Measurements from ENCODE around the gene AP4S1.

The AP4S1 gene

GRCh38 chr14:31021576-31021949 is 3.9 kb upstream of the AP4S1 start:
- TF ChIP-seq CTCF (conservative IDR thresholded peaks at IDR 0.05; ENCODE audit: low read length): no peak
- no peak for DNase-seq (ENCODE audit: low read depth)
- no peak overlapping the region for H3K4me3 ChIP-seq (ENCODE audit: low read length)

- TF ChIP-seq CTCF (conservative IDR thresholded peaks at IDR 0.05; ENCODE audit: low read length): no peak
- H3K4me3 ChIP-seq (ENCODE audit: low read length): no peak overlapping the region
- DNase-seq (ENCODE audit: low read depth): no peak
Observed at GRCh38 chr14:31022386-31022785, 3.1 kb upstream of the AP4S1 start.

DNA sequence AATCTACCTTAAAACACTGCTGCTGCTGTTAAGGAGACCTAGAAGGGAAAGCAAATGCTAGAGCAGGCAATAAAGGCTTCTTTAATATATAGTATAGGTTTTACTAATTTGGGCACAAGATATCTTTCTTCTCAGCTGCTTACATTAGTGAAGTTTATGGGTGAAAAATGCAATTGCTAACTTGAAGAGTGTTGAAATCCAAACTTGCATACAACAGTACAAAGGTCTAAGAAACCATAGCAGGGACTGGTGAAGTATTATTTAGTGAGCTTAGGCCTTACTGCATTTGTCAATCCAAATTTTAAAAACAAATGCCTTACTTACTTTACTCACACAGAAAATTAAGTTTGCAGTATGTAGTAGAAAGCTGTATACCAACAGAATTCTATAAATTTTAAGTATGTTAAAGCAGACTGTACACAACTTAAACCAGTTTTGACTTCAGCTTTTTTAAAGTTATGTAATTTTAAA is 1.4 kb upstream of the AP4S1 start:
- TF ChIP-seq CTCF (conservative IDR thresholded peaks at IDR 0.05; ENCODE audit: low read length): no peak
- DNase-seq (ENCODE audit: low read depth): no peak
- peak overlapping the region; percentile 86 for H3K4me3 ChIP-seq (ENCODE audit: low read length)

DNA sequence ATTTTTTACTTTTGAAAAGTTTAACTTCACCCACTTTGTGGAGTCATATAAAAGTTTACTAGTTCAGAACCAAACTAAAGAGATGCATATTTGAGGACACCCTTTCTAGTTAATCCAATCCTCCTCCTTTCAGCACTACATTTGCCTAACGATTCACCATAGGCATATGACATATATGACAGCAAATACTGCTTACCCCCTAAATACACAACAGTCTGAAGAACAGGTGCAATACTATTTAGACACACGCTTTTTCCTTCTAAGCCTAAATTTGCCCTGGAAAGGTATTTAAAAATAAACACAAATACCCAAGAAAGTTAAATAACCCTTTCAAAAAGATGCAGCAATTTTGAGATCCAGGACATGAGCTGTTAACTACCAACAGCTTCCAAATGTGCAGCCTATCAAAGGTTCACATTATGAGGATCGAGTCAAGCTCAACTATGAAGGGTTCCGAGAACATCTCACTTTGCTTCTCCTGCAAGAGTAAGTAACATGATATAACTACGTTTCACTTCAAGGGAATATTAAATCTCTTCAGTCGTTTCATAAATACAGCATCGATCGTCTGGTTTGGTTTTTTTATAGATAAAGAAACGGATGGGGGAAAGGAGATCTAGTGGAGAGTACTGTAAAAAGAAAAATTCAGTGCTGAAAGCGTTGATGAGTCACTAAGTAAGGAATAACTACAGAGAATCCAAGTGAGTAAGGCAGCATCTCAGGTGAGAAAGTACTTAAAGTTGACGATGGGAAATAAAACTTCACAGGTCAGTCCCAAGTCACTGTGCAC is 677 bp upstream of the AP4S1 start:
- no peak for TF ChIP-seq CTCF (conservative IDR thresholded peaks at IDR 0.05; ENCODE audit: low read length)
- peak overlapping the region; percentile 86 for H3K4me3 ChIP-seq (ENCODE audit: low read length)
- DNase-seq (ENCODE audit: low read depth): no peak

DNA sequence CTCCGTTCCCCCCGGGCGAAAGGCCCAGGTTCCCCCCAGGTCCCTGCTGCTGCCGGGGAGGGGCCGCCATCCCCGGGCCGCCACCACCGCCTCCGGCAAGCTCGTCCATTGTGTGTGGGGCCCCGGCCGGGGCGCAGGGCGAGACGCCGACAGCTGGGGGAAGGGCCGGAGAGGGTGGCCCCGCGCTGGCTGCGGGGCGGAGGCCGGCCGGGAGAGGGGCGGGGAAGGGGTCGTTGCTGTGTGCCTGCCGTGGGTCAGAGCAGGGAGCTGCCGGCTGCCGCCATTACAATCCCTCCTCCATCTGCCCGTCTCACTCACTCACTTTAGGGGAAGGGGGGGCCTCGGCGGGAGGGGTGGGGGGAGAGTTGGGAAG is 614 bp downstream of the AP4S1 start, which contains the start of gene STRN3:
STRN3 (minus strand) TSS at position 303 of the 373 bp plus-strand sequence; CDS start at position 109, 194 bp downstream.
- no peak for TF ChIP-seq CTCF (conservative IDR thresholded peaks at IDR 0.05; ENCODE audit: low read length)
- peak within 1 kb of the TSS; percentile 86 for H3K4me3 ChIP-seq (ENCODE audit: low read length)
- DNase-seq (ENCODE audit: low read depth): no peak

DNA sequence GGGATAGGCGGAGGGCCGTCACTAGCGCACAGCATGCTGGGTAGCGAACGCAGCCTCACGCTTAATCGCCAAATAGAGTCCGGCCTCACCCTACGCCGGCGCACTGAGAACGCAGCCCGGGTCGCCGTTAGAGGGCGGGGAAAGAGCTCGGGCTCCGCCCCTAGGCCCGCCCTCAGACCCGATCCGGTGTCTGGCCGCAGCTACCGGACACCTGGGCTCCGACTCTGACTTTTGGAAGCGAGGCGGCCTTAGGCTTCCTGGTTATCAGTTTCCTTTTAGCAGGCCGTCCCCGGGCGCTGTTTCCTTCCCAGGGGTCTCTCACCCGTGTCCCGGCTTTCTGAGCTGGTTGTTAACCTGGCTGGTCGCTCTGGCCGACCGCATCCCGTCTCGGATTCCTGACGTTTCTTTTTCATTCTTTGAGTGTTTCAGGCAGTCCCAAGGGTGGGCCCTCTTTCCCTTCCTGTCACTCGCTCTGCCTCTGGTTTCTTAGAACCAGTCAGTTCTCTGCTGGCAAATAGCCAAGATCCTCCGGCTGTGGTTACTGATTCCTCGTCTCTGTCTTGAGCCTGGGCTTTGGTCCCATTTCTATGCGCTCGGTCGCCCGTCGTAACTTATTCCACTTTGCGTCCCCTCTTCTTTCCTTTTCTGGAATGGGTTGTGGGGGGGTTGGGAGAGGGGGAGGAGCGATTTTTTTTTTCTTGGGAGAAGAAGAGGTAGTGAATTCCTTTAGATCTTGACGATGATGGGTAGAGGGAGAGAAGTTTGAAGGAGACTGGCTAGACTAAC is 1.2 kb downstream of the AP4S1 start:
- H3K4me3 ChIP-seq (ENCODE audit: low read length): peak overlapping the region; percentile 86
- peak; percentile 96 for DNase-seq (ENCODE audit: low read depth)
- TF ChIP-seq CTCF (conservative IDR thresholded peaks at IDR 0.05; ENCODE audit: low read length): no peak
